Esophagus (tissue), 2 donors: Measurements from ENCODE around the gene MAST1. TPM values are rescaled to one million over a fixed set of nuclear protein-coding genes. Genes with fewer than 3 reads are reported as not detected.

ENCODE experiments used
- H3K27ac ChIP-seq, 2 donors: one replicate each; pipeline ENCODE4 v1.5.1; 2013; ENCODE audit warnings: low read depth in 2 of 2, mild to moderate bottlenecking in 2 of 2, inconsistent platforms in 1 of 2, low read length in 1 of 2, moderate library complexity in 1 of 2
- H3K27me3 ChIP-seq, 2 donors: one replicate each; pipeline ENCODE4 v1.6.1; 2013; ENCODE audit warnings: low read length in 2 of 2, control low read depth in 1 of 2, mild to moderate bottlenecking in 1 of 2; ENCODE audit not compliant: insufficient read depth in 2 of 2, control insufficient read depth in 1 of 2
- H3K36me3 ChIP-seq, 2 donors: one replicate each; pipeline ENCODE4 v1.6.1; 2013; ENCODE audit warnings: low read length in 1 of 2; ENCODE audit not compliant: control insufficient read depth in 2 of 2, insufficient read depth in 2 of 2
- H3K4me1 ChIP-seq, 2 donors: one replicate each; pipeline ENCODE4 v1.6.1; 2013; ENCODE audit warnings: low read length in 1 of 2; ENCODE audit not compliant: control insufficient read depth in 2 of 2, insufficient read depth in 2 of 2
- H3K4me3 ChIP-seq, 2 donors: one replicate each; pipeline ENCODE4 v1.5.1; 2013; ENCODE audit warnings: low read length in 2 of 2, mild to moderate bottlenecking in 2 of 2, low read depth in 1 of 2, moderate library complexity in 1 of 2
- H3K9me3 ChIP-seq, 2 donors: one replicate each; pipeline ENCODE4 v1.6.1; 2013; ENCODE audit warnings: mild to moderate bottlenecking in 2 of 2, low read depth in 1 of 2, low read length in 1 of 2, moderate library complexity in 1 of 2; ENCODE audit not compliant: control insufficient read depth in 2 of 2, insufficient read depth in 1 of 2
- WGBS, 2 donors: extraction: QIAGEN DNeasy Blood & Tissue Kit; methylation state at CpG; one replicate each; pipeline ENCODE4 v1.1.7; 2013; 5-methylcytosine and 5-hydroxymethylcytosine counted together
- polyA plus RNA-seq, 2 donors: library from polyadenylated mRNA; stranded (reverse); fragments of 200-250 nt; gene quantifications; one replicate each; pipeline ENCODE4 v1.2.3, GENCODE V29; 2013
- donor health status: healthy with polysubstance abuse.
- donor health status: Bipolar disorder and iron deficiency.

The MAST1 gene
- polyA plus RNA-seq, 2 donors = 0.18 to 0.22 TPM

DNA sequence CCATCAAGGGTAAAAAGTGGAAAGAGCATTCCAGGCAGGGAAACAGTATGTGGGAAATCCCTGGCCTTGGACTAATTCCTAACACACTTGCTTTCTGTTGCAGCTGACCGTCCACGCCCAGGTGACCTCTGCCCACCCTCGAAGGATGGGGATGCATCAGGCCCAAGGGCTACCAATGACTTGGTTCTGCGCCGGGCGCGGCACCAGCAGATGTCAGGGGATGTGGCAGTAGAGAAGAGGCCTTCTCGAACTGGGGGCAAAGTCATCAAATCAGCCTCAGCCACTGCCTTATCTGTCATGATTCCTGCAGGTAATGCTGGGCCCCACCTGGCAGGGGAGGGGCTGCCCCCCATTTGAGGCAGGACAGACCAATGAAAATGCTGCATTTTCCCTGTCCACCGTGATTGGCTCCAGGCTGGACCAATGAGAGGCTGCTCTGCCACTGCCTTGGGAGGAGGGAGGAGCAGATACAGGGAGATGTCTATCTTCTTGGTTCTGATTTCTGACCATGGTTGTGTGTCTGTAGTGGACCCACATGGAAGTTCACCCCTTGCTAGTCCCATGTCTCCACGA lies 30.3 kb downstream of the MAST1 start:
- Histone ChIP-seq H3K4me3 (no peak overlapping the region), H3K27me3 (no peaks in the 10 kb centered on the region), H3K4me1 (peaks cover 9 to 10% of the 10 kb centered on the region in 2 donors), H3K27ac (no peak overlapping the region), H3K9me3 (no peaks in the 10 kb centered on the region), H3K36me3 (no peaks in the 10 kb centered on the region)
- WGBS, 2 donors = 91 to 96% methylated on average over 10 of the region's 10 CpGs

DNA sequence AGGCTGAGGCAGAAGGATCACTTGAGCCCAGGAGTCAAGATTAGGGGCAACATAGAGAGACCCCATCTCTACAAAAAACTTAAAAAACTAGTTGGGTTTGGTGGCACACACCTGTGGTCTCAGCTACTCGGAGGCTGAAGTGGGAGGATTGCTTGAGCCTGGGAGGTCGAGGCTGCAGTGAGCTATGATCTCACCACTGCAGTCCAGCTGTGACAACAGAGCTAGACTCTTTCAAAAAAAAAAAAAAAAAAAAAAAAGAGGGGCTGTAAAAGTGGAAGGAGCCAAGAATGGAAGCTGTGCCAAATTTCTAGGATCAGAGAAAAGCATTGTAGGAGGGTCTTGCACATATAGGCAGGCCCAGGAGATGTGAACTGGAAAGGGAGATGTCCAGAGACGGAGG lies 33.4 kb downstream of the MAST1 start:
- WGBS, 2 donors = 73 to 75% methylated on average over 3 of the region's 3 CpGs
- peaks cover 10 to 13% of the 10 kb centered on the region in 2 donors for H3K4me1 ChIP-seq
- H3K4me3 ChIP-seq = no peak overlapping the region
- no peak overlapping the region for H3K27ac ChIP-seq
- no peaks in the 10 kb centered on the region for H3K27me3 ChIP-seq
- no peaks in the 10 kb centered on the region for H3K9me3 ChIP-seq
- peaks cover 0 to 3% of the 10 kb centered on the region in 2 donors for H3K36me3 ChIP-seq

DNA sequence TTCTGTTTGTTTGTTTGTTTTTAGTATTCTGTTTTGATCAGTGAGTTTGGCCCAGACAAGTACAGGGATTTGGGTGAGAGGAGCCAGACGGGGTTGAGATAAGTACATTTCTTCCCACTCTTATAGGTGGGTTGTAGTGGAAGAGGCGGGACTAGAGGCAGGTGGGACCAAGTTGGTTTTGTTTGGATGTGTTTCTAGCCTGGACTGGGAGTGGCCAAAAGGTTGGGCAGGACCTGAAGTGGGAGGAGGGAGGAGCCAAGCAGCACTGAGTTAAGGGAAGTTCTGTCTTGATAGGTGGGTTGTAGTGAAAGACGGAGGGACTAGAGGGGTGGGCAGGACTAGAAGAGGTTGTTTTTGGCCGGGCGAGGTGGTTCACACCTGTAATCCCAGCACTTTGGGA lies 33.9 kb downstream of the MAST1 start:
- Histone ChIP-seq H3K4me1 (peaks cover 8 to 13% of the 10 kb centered on the region in 2 donors), H3K27me3 (no peaks in the 10 kb centered on the region), H3K27ac (no peak overlapping the region), H3K36me3 (peaks cover 0 to 3% of the 10 kb centered on the region in 2 donors), H3K4me3 (no peak overlapping the region), H3K9me3 (no peaks in the 10 kb centered on the region)
- 88 to 90% methylated on average over 5 of the region's 5 CpGs for WGBS, 2 donors

DNA sequence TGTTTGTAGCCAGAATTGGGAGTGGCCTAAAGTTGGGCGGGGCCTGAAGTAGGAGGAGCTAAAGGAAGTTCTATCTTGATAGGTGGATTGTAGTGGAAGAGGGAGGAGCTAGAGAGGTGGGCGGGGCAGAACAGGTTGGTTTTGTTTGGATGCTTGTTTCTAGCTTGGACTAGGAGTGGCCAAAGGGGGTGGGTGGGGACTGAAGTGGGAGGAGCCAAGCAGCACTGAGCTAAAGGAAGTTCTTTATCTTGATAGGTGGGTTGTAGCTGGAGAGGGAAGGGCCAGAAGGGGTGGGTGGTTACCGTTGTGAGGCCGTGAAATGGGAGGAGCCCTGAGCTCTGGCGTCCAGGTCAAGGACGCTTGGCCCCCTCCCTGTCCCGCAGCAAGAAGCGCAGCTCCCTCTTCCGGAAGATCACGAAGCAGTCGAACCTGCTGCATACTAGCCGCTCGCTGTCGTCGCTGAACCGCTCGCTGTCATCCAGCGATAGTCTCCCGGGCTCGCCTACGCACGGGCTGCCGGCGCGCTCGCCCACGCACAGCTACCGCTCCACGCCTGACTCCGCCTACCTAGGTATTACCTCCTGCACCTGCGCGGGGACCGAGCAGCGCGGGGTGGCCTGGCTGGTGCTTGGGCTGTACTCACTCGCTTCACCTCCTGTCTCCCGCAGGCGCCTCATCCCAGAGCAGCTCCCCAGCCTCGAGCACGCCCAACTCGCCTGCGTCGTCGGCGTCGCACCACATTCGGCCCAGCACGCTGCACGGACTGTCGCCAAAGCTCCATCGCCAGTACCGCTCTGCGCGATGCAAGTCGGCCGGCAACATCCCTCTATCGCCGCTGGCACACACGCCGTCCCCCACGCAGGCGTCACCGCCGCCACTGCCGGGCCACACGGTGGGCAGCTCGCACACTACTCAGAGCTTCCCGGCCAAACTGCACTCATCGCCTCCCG lies 34.9 kb downstream of the MAST1 start:
- 49 to 54% methylated on average over 70 of the region's 70 CpGs for WGBS, 2 donors
- H3K27me3 ChIP-seq = no peaks in the 10 kb centered on the region
- no peaks in the 10 kb centered on the region for H3K9me3 ChIP-seq
- H3K27ac ChIP-seq = peak overlapping the region in 1 of 2 donors; percentile 54
- peaks cover 0 to 5% of the 10 kb centered on the region in 2 donors for H3K36me3 ChIP-seq
- H3K4me3 ChIP-seq = peak overlapping the region; percentile 11 to 23
- H3K4me1 ChIP-seq = peaks cover 6 to 7% of the 10 kb centered on the region in 2 donors

DNA sequence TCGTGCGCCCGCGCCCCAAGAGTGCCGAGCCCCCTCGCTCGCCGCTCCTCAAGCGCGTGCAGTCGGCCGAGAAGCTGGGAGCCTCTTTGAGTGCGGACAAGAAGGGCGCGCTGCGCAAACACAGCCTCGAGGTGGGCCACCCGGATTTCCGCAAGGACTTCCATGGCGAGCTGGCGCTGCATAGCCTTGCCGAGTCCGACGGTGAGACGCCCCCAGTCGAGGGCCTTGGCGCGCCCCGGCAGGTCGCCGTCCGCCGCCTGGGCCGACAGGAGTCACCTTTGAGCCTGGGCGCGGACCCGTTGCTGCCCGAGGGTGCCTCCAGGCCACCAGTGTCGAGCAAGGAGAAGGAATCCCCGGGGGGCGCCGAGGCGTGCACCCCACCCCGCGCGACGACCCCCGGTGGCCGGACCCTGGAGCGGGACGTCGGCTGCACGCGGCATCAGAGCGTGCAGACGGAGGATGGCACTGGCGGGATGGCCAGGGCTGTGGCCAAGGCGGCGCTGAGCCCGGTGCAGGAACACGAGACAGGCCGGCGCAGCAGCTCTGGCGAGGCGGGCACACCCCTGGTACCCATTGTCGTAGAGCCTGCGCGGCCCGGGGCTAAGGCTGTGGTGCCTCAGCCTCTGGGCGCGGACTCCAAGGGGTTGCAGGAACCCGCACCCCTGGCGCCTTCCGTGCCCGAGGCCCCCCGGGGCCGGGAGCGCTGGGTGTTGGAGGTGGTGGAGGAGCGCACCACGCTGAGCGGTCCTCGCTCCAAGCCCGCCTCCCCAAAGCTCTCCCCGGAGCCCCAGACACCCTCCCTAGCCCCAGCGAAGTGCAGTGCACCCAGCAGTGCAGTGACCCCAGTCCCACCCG lies 35.8 kb downstream of the MAST1 start:
- no peak overlapping the region for H3K27ac ChIP-seq
- 83 to 90% methylated on average over 81 to 86 of the region's 86 CpGs for WGBS, 2 donors
- H3K4me1 ChIP-seq = peaks cover 6 to 7% of the 10 kb centered on the region in 2 donors
- no peak overlapping the region for H3K4me3 ChIP-seq
- peaks cover 0 to 9% of the 10 kb centered on the region in 2 donors for H3K36me3 ChIP-seq
- H3K27me3 ChIP-seq = no peaks in the 10 kb centered on the region
- H3K9me3 ChIP-seq = no peaks in the 10 kb centered on the region

DNA sequence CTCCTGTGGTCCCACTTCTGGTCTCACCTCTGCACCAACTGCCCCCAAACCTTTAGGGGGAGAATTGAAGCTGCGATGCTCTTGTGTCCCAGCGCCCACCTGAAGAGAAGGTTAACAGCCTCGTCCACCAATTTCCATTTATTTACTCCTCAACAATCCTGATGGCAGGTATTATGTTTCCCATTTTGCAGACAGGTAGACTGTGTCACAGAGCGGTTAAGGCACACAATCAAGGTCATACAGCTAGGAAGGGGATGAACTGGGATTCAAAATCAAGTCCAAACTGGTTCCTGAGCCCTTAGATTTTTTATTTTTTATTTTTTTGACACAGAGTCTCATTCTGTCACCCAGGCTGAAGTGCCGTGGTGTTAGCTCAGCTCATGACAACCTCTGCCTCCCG lies 36.8 kb downstream of the MAST1 start:
- Histone ChIP-seq H3K27me3 (no peaks in the 10 kb centered on the region), H3K27ac (no peak overlapping the region), H3K4me1 (peaks cover 6 to 7% of the 10 kb centered on the region in 2 donors), H3K36me3 (peaks cover 0 to 9% of the 10 kb centered on the region in 2 donors), H3K4me3 (no peak overlapping the region), H3K9me3 (no peaks in the 10 kb centered on the region)
- 95% methylated on average over 6 of the region's 6 CpGs for WGBS, 2 donors

DNA sequence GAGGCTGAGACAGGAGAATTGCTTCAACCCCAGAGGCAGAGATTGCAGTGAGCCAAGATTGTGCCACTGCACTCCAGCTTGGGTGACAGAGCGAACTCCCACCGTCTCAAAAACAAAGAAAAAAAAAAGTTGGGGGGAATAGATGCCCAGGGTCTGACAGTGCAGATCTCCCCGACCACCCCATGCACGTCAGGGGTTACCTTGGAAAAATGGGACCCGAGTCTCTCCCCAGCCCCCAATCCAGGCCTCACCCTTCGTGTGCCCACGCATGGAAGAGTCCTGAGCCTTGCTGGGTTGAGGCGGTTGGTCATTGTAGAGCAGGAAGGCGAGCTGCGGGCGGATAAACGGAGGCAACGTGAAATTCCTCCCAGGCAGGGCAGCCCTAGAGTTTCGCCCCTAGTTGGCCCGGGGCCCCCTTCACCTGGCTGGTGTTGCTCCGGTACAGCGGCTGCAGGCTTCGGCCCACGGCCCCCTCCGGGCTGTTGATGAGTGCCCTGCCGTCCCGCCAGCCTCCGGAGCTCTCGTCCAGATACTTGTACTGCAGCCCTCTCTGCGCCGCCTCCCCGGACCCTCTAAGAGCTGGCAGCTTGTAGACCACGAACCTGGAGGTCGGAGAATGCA lies 42.3 kb downstream of the MAST1 start:
- peaks cover 4 to 10% of the 10 kb centered on the region in 2 donors for H3K4me1 ChIP-seq
- peaks cover 0 to 7% of the 10 kb centered on the region in 2 donors for H3K36me3 ChIP-seq
- H3K27me3 ChIP-seq = no peaks in the 10 kb centered on the region
- 11% methylated on average over 29 of the region's 29 CpGs for WGBS, 2 donors
- H3K9me3 ChIP-seq = peaks cover 0 to 14% of the 10 kb centered on the region in 2 donors
- H3K27ac ChIP-seq = peak overlapping the region; percentile 90 to 92
- H3K4me3 ChIP-seq = peak overlapping the region; percentile 61 to 81

DNA sequence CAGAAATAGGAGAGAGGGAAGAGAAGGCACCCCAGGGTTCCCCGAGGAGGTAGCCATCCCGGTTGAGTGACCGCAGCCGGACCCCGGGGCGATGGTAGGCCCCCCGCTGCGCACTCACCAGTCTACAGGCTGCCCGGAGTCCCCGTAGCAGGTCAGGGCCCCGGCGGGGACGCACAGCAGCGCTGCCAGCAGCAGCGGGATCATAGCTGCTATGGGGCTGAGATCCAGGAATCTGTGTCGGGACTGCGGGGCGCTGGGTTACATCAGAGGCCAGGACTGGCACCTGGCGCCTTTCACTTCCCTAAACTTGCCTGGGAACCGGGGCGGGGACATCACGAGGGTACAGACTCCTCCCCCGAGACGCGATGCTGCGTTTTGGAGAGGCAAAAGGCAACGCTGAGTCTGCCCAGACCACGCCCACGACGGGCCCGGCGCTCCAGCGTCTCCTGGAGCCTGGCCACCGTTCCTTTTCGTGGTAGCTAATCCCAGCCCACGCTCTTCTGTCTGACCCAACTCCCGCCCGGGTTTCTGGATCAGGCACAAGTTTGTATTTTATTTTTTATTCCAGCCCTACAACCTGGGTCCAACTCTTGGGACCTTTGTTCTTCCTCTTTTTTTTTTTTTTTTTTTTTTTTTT lies 43.0 kb downstream of the MAST1 start, which contains the start of gene DNASE2:
Gene DNASE2, minus strand, starts transcription at position 278 of the 637 bp plus-strand sequence. Its CDS starts 74 bp downstream, at position 204.
- peak within 1 kb of the TSS; percentile 61 to 81 for H3K4me3 ChIP-seq
- 0 to 1% methylated on average over 38 of the region's 38 CpGs for WGBS, 2 donors
- peak within 1 kb of the TSS; percentile 90 to 92 for H3K27ac ChIP-seq
- peaks cover 0 to 14% of the 10 kb centered on the region in 2 donors for H3K9me3 ChIP-seq
- peaks cover 4 to 10% of the 10 kb centered on the region in 2 donors for H3K4me1 ChIP-seq
- H3K36me3 ChIP-seq = peaks cover 0 to 7% of the 10 kb centered on the region in 2 donors
- H3K27me3 ChIP-seq = no peaks in the 10 kb centered on the region
